ENCODE results near the gene P2RY2. TPM values are rescaled to one million over a fixed set of nuclear protein-coding genes. Genes with fewer than 3 reads are reported as not detected.

P2RY2 gene
- polyA plus RNA-seq, 3 donors = 2.8 to 24.1 (median 12.7) TPM

DNA sequence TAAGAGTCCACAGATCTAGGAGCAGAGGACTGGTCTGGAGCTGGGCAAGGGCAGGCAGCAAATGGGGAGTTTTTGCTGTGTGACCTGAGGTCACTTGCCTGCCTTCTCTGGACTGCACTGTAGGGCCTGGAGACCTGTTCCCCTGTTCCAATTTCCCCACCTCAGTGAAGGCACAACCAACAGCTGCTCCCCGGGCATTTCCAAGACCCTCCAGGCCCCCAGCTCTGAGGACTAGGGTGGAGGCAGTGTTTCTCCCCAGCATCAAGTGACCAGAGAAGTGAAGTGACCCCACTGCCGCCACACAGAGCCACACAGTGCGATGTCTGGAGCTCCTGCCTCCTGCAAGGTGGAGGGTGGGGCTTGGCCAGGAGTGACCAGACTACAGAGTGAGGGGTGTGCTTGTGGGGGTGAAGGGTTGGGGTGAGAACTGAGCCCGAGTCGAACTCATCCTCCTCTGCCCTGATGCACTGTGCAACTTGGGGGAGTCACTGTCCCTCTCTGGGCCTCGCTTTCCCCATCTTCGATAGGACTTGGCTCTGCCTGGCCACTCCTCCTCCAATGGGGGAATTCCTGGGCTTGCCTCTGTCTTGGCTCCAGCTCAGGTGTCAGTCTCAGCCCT is 21.6 kb downstream of the P2RY2 start:
- 88% methylated on average over 3 of the region's 7 CpGs for WGBS (ENCODE audit: insufficient coverage)
- Histone ChIP-seq H3K4me3 (replicated peaks in 1 of 3; ENCODE audit: low read depth in 2 of 3, low read length in 3 of 3) (no peak overlapping the region), H3K36me3 (replicated peaks in 1 of 2; ENCODE audit: control insufficient read depth in 1 of 2, insufficient read depth in 2 of 2, low read length in 2 of 2) (peaks cover 47 to 75% of the 10 kb centered on the region in 2 donors), H2AFZ (ENCODE audit: insufficient read depth, low read depth, low read length, poor library complexity, severe bottlenecking) (no peak overlapping the region), H3K4me1 (ENCODE audit: control insufficient read depth in 1 of 2, insufficient read depth in 2 of 2, low read length in 2 of 2) (peaks cover 5 to 6% of the 10 kb centered on the region in 2 donors), H3K9ac (ENCODE audit: insufficient read depth, low read length, poor library complexity, severe bottlenecking) (no peak overlapping the region), H3K27me3 (ENCODE audit: control insufficient read depth in 2 of 2, insufficient read depth in 2 of 2, low read length in 2 of 2) (no peaks in the 10 kb centered on the region), H3K9me3 (replicated peaks in 1 of 2; ENCODE audit: control insufficient read depth in 1 of 2, insufficient read depth in 1 of 2, low read length in 2 of 2) (no peaks in the 10 kb centered on the region), H4K20me1 (ENCODE audit: insufficient read depth, low read length) (peaks cover 20% of the 10 kb centered on the region), H3K4me2 (replicated peaks; ENCODE audit: extremely low read depth, low read length, poor library complexity, severe bottlenecking) (no peak overlapping the region), H3K27ac (ENCODE audit: low read depth in 1 of 2, low read length in 2 of 2) (peak overlapping the region in 1 of 2 donors; percentile 65), H3K79me2 (ENCODE audit: insufficient read depth, low read length) (peaks cover 57% of the 10 kb centered on the region)
- Mint-ChIP-seq H3K36me3 (peaks cover 52 to 82% of the 10 kb centered on the region in 2 donors), H3K4me1 (peaks cover 28% of the 10 kb centered on the region), H3K27me3 (ENCODE audit: low read depth in 3 of 3) (no peaks in the 10 kb centered on the region), H3K9me3 (no peaks in the 10 kb centered on the region), H3K4me3 (no peak overlapping the region), H3K27ac (peak overlapping the region in 3 of 7 donors; percentile 30 to 88 (median 87))
- no peak for TF ChIP-seq CTCF (IDR thresholded peaks at IDR 0.05)
- intact Hi-C loops (cut with micrococcal nuclease) = loop anchor here (5.0 to 10.0 kb wide), 3 partner anchors 52 to 405 kb away; no protein-coding TSS in a partner anchor
- no peak for DNase-seq

DNA sequence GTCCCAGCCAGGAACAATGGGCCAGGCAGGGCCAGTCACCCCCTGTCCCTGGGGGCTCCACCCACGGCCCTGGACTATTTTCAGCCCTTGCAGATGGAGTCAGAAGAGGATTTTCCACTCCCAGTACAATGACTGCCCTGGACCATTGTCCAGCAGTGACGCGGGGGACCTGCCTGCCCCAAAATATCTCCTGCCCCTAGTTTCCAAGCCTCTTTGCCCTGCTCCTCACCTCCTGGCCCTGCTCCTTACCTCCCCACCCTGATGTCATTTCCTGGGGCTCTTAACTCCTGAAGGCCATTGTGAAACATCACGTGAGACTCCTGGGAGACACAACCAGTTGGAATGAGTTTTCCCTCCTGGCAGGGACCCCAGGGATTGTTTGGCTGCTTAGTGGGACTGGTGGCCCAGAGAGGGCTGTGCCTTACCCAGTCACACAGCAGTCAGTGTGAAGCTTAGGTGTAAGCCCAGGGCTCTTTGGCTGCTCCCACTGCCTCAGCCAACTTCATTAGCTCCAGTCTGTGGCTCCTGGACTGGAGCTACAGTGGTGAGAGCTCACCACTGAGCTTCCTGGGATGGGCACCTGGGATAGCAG is 22.2 kb downstream of the P2RY2 start:
- Histone ChIP-seq H3K4me3 (replicated peaks in 1 of 3; ENCODE audit: low read depth in 2 of 3, low read length in 3 of 3) (no peak overlapping the region), H3K9me3 (replicated peaks in 1 of 2; ENCODE audit: control insufficient read depth in 1 of 2, insufficient read depth in 1 of 2, low read length in 2 of 2) (no peaks in the 10 kb centered on the region), H3K9ac (ENCODE audit: insufficient read depth, low read length, poor library complexity, severe bottlenecking) (no peak overlapping the region), H3K4me2 (replicated peaks; ENCODE audit: extremely low read depth, low read length, poor library complexity, severe bottlenecking) (no peak overlapping the region), H4K20me1 (ENCODE audit: insufficient read depth, low read length) (peaks cover 20% of the 10 kb centered on the region), H2AFZ (ENCODE audit: insufficient read depth, low read depth, low read length, poor library complexity, severe bottlenecking) (no peak overlapping the region), H3K4me1 (ENCODE audit: control insufficient read depth in 1 of 2, insufficient read depth in 2 of 2, low read length in 2 of 2) (peaks cover 5 to 6% of the 10 kb centered on the region in 2 donors), H3K36me3 (replicated peaks in 1 of 2; ENCODE audit: control insufficient read depth in 1 of 2, insufficient read depth in 2 of 2, low read length in 2 of 2) (peaks cover 41 to 69% of the 10 kb centered on the region in 2 donors), H3K27ac (ENCODE audit: low read depth in 1 of 2, low read length in 2 of 2) (peak overlapping the region in 1 of 2 donors; percentile 3), H3K79me2 (ENCODE audit: insufficient read depth, low read length) (peaks cover 51% of the 10 kb centered on the region), H3K27me3 (ENCODE audit: control insufficient read depth in 2 of 2, insufficient read depth in 2 of 2, low read length in 2 of 2) (no peaks in the 10 kb centered on the region)
- TF ChIP-seq CTCF (IDR thresholded peaks at IDR 0.05) = no peak
- Mint-ChIP-seq H3K36me3 (peaks cover 48 to 76% of the 10 kb centered on the region in 2 donors), H3K4me3 (no peak overlapping the region), H3K27me3 (ENCODE audit: low read depth in 3 of 3) (no peaks in the 10 kb centered on the region), H3K27ac (peak overlapping the region in 4 of 7 donors; percentile 8 to 79 (median 34)), H3K4me1 (peaks cover 28% of the 10 kb centered on the region), H3K9me3 (no peaks in the 10 kb centered on the region)
- DNase-seq = no peak
- intact Hi-C loops (cut with micrococcal nuclease) = loop anchor here (5.0 to 10.0 kb wide), 2 partner anchors 318 to 405 kb away; no protein-coding TSS in a partner anchor
- 91% methylated on average over 3 of the region's 4 CpGs for WGBS (ENCODE audit: insufficient coverage)

Data from CD14-positive monocyte (primary cell).